A673 (cell line): ENCODE measurements around the gene TAP2. TPM values are rescaled to one million over a fixed set of nuclear protein-coding genes. Genes with fewer than 3 reads are reported as not detected.

ENCODE experiments used
- BruUV-seq: library from RNA; stranded (reverse); fragments of 400-500 nt; replicated peaks from 2 replicates; lab custom pipeline; 2021; lab: Mats Ljungman, UMichigan
- CTCF ChIA-PET: fragments of 300-600 bp; sonication (Branson Sonifier 250); formaldehyde crosslinking; loops from one replicate; lab custom pipeline; 2022; ENCODE audit warnings: antibody characterized with exemption; lab: Charles Lee
- POLR2A ChIA-PET: fragments of 300-600 bp; sonication (Branson Sonifier 250); formaldehyde crosslinking; loops from one replicate; lab custom pipeline; 2022; ENCODE audit warnings: antibody characterized with exemption; ENCODE audit not compliant: low non-redundant PET; lab: Charles Lee
- DNase-seq: peaks from one replicate; pipeline ENCODE4 v3.0.0-alpha.2; 2015; ENCODE audit warnings: low spot score
- H3K27ac ChIP-seq: fragments of 200-600 bp; sonication (generic); 2 replicates; pipeline ENCODE4 v1.5.1; 2016; ENCODE audit warnings: mixed run types, low read depth, mild to moderate bottlenecking, mixed read lengths, antibody characterized with exemption, low read length; ENCODE audit not compliant: poor library complexity, severe bottlenecking
- H3K27me3 ChIP-seq: fragments of 200-600 bp; sonication (generic); replicated peaks from 2 replicates; pipeline ENCODE4 v1.6.1; 2017; ENCODE audit warnings: mixed run types, low read depth, mild to moderate bottlenecking, mixed read lengths, antibody characterized with exemption, low read length; ENCODE audit not compliant: insufficient read depth, poor library complexity
- H3K36me3 ChIP-seq: fragments of 200-600 bp; sonication (generic); 2 replicates; pipeline ENCODE4 v1.6.1; 2016; ENCODE audit warnings: mixed run types, mild to moderate bottlenecking, mixed read lengths, antibody characterized with exemption, low read length; ENCODE audit not compliant: insufficient read depth, poor library complexity, severe bottlenecking
- H3K4me1 ChIP-seq: fragments of 200-600 bp; sonication (generic); 2 replicates; pipeline ENCODE4 v1.6.1; 2017; ENCODE audit warnings: mixed run types, mild to moderate bottlenecking, mixed read lengths, antibody characterized with exemption, low read length; ENCODE audit not compliant: insufficient read depth, poor library complexity, severe bottlenecking
- H3K4me3 ChIP-seq: fragments of 200-600 bp; sonication (generic); 2 replicates; pipeline ENCODE4 v1.5.1; 2016; ENCODE audit warnings: low read depth, mixed run types, mild to moderate bottlenecking, mixed read lengths, low read length; ENCODE audit not compliant: poor library complexity, severe bottlenecking
- H3K9me3 ChIP-seq: fragments of 200-600 bp; sonication (generic); 2 replicates; pipeline ENCODE4 v1.6.1; 2016; ENCODE audit warnings: mixed run types, low read depth, mild to moderate bottlenecking, mixed read lengths, antibody characterized with exemption, low read length; ENCODE audit not compliant: poor library complexity, severe bottlenecking
- CTCF ChIP-seq: fragments of 300-800, 200-600 bp; sonication (generic); conservative IDR thresholded peaks from 2 replicates; pipeline ENCODE4 v1.5.1; 2017; ENCODE audit warnings: low read depth, mild to moderate bottlenecking, antibody characterized with exemption, low read length, moderate library complexity, mixed read lengths
- EZH2 ChIP-seq: fragments of 200-600 bp; sonication (generic); IDR thresholded peaks from 2 replicates; pipeline ENCODE4 v1.6.1; 2017; ENCODE audit warnings: borderline replicate concordance, low read depth, mild to moderate bottlenecking, mixed read lengths, antibody characterized with exemption, low read length; ENCODE audit not compliant: poor library complexity, severe bottlenecking
- intact Hi-C: fragments of 100-400 bp; cut with micrococcal nuclease; formaldehyde crosslinking; loops from one replicate; pipeline ENCODE4 v1.10.0; 2022; ENCODE audit not compliant: unreplicated experiment
- total RNA-seq: library from RNA; stranded (reverse); gene quantifications from 2 replicates; pipeline ENCODE4 v1.2.3, GENCODE V29; 2021

The TAP2 gene
- total RNA-seq, 1 experiment from 2014 or later, result 46.5 TPM

GRCh38 chr6:32839356-32839755, 817 bp upstream of the TAP2 start:
- H3K36me3 ChIP-seq, result peaks cover 3% of the 10 kb centered on the region
- POLR2A ChIA-PET, result no interaction called here
- no TSS peak for BruUV-seq
- CTCF ChIA-PET, result interaction anchor here (2.1 to 3.1 kb wide), 4 partner anchors 13 to 145 kb away, joined by 10 to 56 read pairs (median 30); partner anchors contain the start of genes PSMB9 and TAP1
- H3K4me1 ChIP-seq, result peaks cover 9% of the 10 kb centered on the region
- intact Hi-C loops, result no loop called here
- DNase-seq, result no peak
- no peak overlapping the region for H3K4me3 ChIP-seq
- TF ChIP-seq CTCF (no peak), EZH2 (no peak)
- no peak overlapping the region for H3K27ac ChIP-seq
- no peaks in the 10 kb centered on the region for H3K9me3 ChIP-seq
- no peaks in the 10 kb centered on the region for H3K27me3 ChIP-seq

GRCh38 chr6:32837651-32838113, 857 bp downstream of the TAP2 start:
- ChIA-PET CTCF (interaction anchor here (0.6 to 3.1 kb wide), 11 partner anchors 12 to 411 kb away, joined by 3 to 56 read pairs (median 9); partner anchors contain the start of genes PSMB9 and TAP1), POLR2A (interaction anchor here (0.5 kb wide), 1 partner anchor 131 kb away, joined by 3 read pairs; the partner anchor contains the start of gene BRD2)
- intact Hi-C loops, result loop anchor here (1.0 kb wide), 2 partner anchors 16 to 31 kb away; partner anchors contain the start of gene TAP1
- Histone ChIP-seq H3K4me1 (peaks cover 9% of the 10 kb centered on the region), H3K9me3 (no peaks in the 10 kb centered on the region), H3K27ac (peak overlapping the region; percentile 91), H3K36me3 (peaks cover 3% of the 10 kb centered on the region), H3K27me3 (no peaks in the 10 kb centered on the region), H3K4me3 (peak overlapping the region; percentile 88)
- BruUV-seq, result no TSS peak
- DNase-seq, result no peak
- TF ChIP-seq CTCF (no peak), EZH2 (no peak)

- H3K9me3 ChIP-seq, result no peaks in the 10 kb centered on the region
- no peaks in the 10 kb centered on the region for H3K27me3 ChIP-seq
- POLR2A ChIA-PET, result no interaction called here
- no peak for TF ChIP-seq EZH2
- CTCF ChIA-PET, result interaction anchor here (3.1 kb wide), 1 partner anchor 32 kb away, joined by 48 read pairs; no protein-coding TSS in a partner anchor
- intact Hi-C loops, result no loop called here
- DNase-seq, result no peak
- H3K36me3 ChIP-seq, result no peaks in the 10 kb centered on the region
- peaks cover 9% of the 10 kb centered on the region for H3K4me1 ChIP-seq
- BruUV-seq, result TSS peak; percentile 28
- no peak overlapping the region for H3K27ac ChIP-seq
- H3K4me3 ChIP-seq, result no peak overlapping the region
Measured at GRCh38 chr6:32836873-32837272, 1.7 kb downstream of the TAP2 start.
